Panc1 (cell line): ENCODE measurements around the gene PRUNE2. TPM values are rescaled to one million over a fixed set of nuclear protein-coding genes. Genes with fewer than 3 reads are reported as not detected.

ENCODE experiments used
- ATAC-seq: fragments of 200-7000 bp; cut with Tn5 transposase; 2 replicates; pipeline ENCODE4 v1.9.1; 2020; ENCODE audit warnings: mild to moderate bottlenecking, moderate library complexity
- BruUV-seq: library from RNA; stranded (reverse); fragments of 400-500 nt; replicated peaks from 2 replicates; lab custom pipeline; 2021; lab: Mats Ljungman, UMichigan
- CTCF ChIA-PET: fragments of 300-600 bp; sonication (Branson Sonifier 250); formaldehyde crosslinking; loops from one replicate; lab custom pipeline; 2022; ENCODE audit warnings: antibody characterized with exemption; lab: Charles Lee
- POLR2A ChIA-PET: fragments of 300-600 bp; sonication (Branson Sonifier 250); formaldehyde crosslinking; loops from one replicate; lab custom pipeline; 2022; ENCODE audit warnings: antibody characterized with exemption; lab: Charles Lee
- DNase-seq: peaks from one replicate; pipeline ENCODE4 v3.0.0-alpha.2; 2010; ENCODE audit warnings: low read depth, low spot score
- H3K27ac ChIP-seq: 2 replicates; pipeline ENCODE4 v1.5.1; 2011; ENCODE audit warnings: mild to moderate bottlenecking, low read length, inconsistent platforms
- H3K27me3 ChIP-seq: fragments of 200-500 bp; sonication (Bioruptor generic); 2 replicates; pipeline ENCODE4 v1.6.0; 2014; ENCODE audit warnings: low read length, inconsistent platforms; ENCODE audit not compliant: control insufficient read depth, insufficient read depth
- H3K36me3 ChIP-seq: fragments of 200-500 bp; sonication (Bioruptor generic); 2 replicates; pipeline ENCODE4 v1.5.1; 2014; ENCODE audit warnings: inconsistent platforms, mild to moderate bottlenecking, low read length, moderate library complexity; ENCODE audit not compliant: control insufficient read depth, insufficient read depth
- H3K4me1 ChIP-seq: 2 replicates; pipeline ENCODE4 v1.5.1; 2011; ENCODE audit warnings: inconsistent platforms, mild to moderate bottlenecking, low read length, moderate library complexity; ENCODE audit not compliant: control insufficient read depth, insufficient read depth
- H3K4me3 ChIP-seq, 2 experiments: 2 replicates each; pipeline ENCODE4 v1.5.1; 2011 to 2012; ENCODE audit warnings: low read depth in 2 of 2, low read length in 2 of 2, mild to moderate bottlenecking in 2 of 2, inconsistent platforms in 1 of 2, moderate library complexity in 1 of 2
- H3K9me3 ChIP-seq: fragments of 200-500 bp; sonication (Bioruptor generic); 2 replicates; pipeline ENCODE4 v1.5.1; 2014; ENCODE audit warnings: low read depth, mild to moderate bottlenecking, inconsistent platforms, low read length, moderate library complexity; ENCODE audit not compliant: control insufficient read depth, insufficient read depth
- POLR2AphosphoS5 ChIP-seq: IDR thresholded peaks from 2 replicates; pipeline ENCODE4 v1.6.1; 2012; ENCODE audit warnings: mild to moderate bottlenecking, low read depth, low read length, moderate library complexity
- SIN3A ChIP-seq: IDR thresholded peaks from 2 replicates; pipeline ENCODE4 v1.6.1; 2012; ENCODE audit warnings: low read depth, mild to moderate bottlenecking, low read length, moderate library complexity, borderline replicate concordance; ENCODE audit not compliant: insufficient read depth
- TCF7L2 ChIP-seq: IDR thresholded peaks from 2 replicates; pipeline ENCODE4 v1.6.1; 2011; ENCODE audit warnings: mild to moderate bottlenecking, low read depth, low read length, inconsistent platforms
- in situ Hi-C: cut with HindIII; loops from 2 replicates; pipeline ENCODE4 v1.10.0; 2016; ENCODE audit warnings: low sequenced_read_pairs, low pct_unique_long_range_greater_than_20kb
- intact Hi-C: fragments of 100-400 bp; cut with micrococcal nuclease; formaldehyde crosslinking; loops from one replicate; pipeline ENCODE4 v1.10.0; 2022; ENCODE audit not compliant: unreplicated experiment
- total RNA-seq: library from RNA; stranded (reverse); gene quantifications from one replicate; pipeline ENCODE4 v1.2.1, GENCODE V29; 2021; ENCODE audit not compliant: unreplicated experiment
- TF ChIP-seq, protein P1 (sequence below): fragments of 450-650 bp; IDR thresholded peaks from 2 replicates; pipeline ENCODE4 v1.5.1; 2017; ENCODE audit warnings: mild to moderate bottlenecking
- TF ChIP-seq, protein P2 (sequence below), 2 experiments: IDR thresholded peaks; 2 replicates each; pipeline ENCODE4 v1.6.1; 2011 to 2012; ENCODE audit warnings: low read depth in 2 of 2, control low read depth in 1 of 2, low read length in 1 of 2, mild to moderate bottlenecking in 1 of 2, moderate library complexity in 1 of 2; ENCODE audit not compliant: insufficient read depth in 1 of 2

PRUNE2 gene
- total RNA-seq, 1 experiment from 2014 or later: 0.18 TPM

DNA sequence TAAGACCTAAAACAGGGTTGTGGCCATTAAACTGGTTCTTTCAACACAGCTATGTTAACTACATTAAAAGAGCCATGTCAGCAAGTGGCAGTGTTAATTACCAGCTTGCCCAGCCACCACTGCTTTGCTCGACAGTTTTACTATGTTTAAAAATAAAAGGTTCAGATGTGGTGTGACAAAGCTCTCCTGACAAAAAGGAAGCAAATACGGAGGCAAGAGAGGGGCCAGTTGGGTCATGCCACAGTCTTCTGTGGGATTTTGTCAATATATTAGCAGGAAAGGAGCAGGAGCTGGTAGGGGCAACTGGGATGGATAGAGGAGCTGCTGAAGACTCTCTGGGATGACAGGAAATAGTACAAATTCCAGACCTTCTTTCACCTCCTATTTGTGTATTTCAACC lies 255.2 kb downstream of the PRUNE2 start:
- Histone ChIP-seq H3K4me3 (no peak overlapping the region), H3K36me3 (no peaks in the 10 kb centered on the region), H3K27ac (no peak overlapping the region), H3K4me1 (no peaks in the 10 kb centered on the region), H3K9me3 (no peaks in the 10 kb centered on the region), H3K27me3 (no peaks in the 10 kb centered on the region)
- no TSS peak for BruUV-seq
- in situ Hi-C loops: no loop called here
- ATAC-seq (no peak), DNase-seq (no peak)
- CTCF ChIA-PET: no interaction called here
- intact Hi-C loops: no loop called here
- TF ChIP-seq TCF7L2: no peak
- TF ChIP-seq SIN3A: no peak
- TF ChIP-seq, protein P1, sequence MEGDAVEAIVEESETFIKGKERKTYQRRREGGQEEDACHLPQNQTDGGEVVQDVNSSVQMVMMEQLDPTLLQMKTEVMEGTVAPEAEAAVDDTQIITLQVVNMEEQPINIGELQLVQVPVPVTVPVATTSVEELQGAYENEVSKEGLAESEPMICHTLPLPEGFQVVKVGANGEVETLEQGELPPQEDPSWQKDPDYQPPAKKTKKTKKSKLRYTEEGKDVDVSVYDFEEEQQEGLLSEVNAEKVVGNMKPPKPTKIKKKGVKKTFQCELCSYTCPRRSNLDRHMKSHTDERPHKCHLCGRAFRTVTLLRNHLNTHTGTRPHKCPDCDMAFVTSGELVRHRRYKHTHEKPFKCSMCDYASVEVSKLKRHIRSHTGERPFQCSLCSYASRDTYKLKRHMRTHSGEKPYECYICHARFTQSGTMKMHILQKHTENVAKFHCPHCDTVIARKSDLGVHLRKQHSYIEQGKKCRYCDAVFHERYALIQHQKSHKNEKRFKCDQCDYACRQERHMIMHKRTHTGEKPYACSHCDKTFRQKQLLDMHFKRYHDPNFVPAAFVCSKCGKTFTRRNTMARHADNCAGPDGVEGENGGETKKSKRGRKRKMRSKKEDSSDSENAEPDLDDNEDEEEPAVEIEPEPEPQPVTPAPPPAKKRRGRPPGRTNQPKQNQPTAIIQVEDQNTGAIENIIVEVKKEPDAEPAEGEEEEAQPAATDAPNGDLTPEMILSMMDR: no peak
- TF ChIP-seq, protein P2, sequence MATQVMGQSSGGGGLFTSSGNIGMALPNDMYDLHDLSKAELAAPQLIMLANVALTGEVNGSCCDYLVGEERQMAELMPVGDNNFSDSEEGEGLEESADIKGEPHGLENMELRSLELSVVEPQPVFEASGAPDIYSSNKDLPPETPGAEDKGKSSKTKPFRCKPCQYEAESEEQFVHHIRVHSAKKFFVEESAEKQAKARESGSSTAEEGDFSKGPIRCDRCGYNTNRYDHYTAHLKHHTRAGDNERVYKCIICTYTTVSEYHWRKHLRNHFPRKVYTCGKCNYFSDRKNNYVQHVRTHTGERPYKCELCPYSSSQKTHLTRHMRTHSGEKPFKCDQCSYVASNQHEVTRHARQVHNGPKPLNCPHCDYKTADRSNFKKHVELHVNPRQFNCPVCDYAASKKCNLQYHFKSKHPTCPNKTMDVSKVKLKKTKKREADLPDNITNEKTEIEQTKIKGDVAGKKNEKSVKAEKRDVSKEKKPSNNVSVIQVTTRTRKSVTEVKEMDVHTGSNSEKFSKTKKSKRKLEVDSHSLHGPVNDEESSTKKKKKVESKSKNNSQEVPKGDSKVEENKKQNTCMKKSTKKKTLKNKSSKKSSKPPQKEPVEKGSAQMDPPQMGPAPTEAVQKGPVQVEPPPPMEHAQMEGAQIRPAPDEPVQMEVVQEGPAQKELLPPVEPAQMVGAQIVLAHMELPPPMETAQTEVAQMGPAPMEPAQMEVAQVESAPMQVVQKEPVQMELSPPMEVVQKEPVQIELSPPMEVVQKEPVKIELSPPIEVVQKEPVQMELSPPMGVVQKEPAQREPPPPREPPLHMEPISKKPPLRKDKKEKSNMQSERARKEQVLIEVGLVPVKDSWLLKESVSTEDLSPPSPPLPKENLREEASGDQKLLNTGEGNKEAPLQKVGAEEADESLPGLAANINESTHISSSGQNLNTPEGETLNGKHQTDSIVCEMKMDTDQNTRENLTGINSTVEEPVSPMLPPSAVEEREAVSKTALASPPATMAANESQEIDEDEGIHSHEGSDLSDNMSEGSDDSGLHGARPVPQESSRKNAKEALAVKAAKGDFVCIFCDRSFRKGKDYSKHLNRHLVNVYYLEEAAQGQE (IDR thresholded peaks at IDR 0.05; ENCODE audit: insufficient read depth in 1 of 2, low read depth in 2 of 2, low read length in 1 of 2): no peak
- no peak for TF ChIP-seq POLR2AphosphoS5
- POLR2A ChIA-PET: no interaction called here

DNA sequence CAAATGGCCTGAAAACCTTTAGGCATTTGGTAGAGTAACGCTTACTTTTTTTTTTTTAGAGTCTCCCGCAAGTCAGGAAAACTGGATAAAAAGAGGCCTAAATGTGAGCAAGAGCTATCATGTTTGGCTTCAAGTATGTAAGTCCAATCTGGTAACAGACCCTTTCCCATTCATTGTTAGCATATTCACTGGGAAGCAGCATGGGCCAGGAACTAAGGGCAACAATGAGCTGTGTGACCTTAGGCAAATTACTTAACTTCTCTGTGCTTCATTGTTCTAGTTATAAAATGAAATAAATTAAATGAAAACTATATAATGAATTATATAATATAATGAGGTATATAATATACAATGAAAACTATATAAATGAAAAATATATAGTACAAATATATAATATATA lies 256.0 kb downstream of the PRUNE2 start:
- ATAC-seq: no peak
- intact Hi-C loops: no loop called here
- POLR2A ChIA-PET: no interaction called here

More for the DNA sequence above, 256.0 kb downstream of the PRUNE2 start:
- TF ChIP-seq, protein P2 (IDR thresholded peaks at IDR 0.05; ENCODE audit: insufficient read depth in 1 of 2, low read depth in 2 of 2, low read length in 1 of 2): no peak
- TF ChIP-seq, protein P1: no peak
- TF ChIP-seq TCF7L2: no peak
- TF ChIP-seq SIN3A: no peak
- in situ Hi-C loops: no loop called here
- no peaks in the 10 kb centered on the region for H3K4me1 ChIP-seq
- no peaks in the 10 kb centered on the region for H3K36me3 ChIP-seq
- no peak overlapping the region for H3K4me3 ChIP-seq
- H3K27ac ChIP-seq: no peak overlapping the region
- CTCF ChIA-PET: no interaction called here
- no peaks in the 10 kb centered on the region for H3K9me3 ChIP-seq
- no peaks in the 10 kb centered on the region for H3K27me3 ChIP-seq
- BruUV-seq: no TSS peak
- no peak for DNase-seq
